ENCODE results near the gene CDH12.

CDH12 gene

DNA sequence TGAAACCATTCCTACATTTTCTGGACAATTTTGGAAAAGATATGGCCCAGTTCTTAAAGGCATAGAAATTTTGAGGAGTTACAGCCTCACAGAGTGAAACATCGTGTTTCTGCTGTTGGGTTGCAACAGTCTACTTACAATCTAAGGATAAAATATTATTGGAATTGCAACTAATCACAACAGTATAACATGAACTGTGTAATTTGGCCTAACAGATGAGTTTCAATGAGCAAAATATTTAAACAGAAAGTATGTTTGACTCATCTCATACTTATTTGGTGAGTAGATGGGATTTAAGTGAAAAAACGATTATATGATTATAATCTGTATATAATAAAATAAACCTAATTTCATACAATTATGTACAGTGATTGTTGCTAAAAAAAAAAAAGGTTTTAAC is 1061.8 kb downstream of the CDH12 start:
- no peaks in the 10 kb centered on the region for H3K36me3 Mint-ChIP-seq (ENCODE audit: low read depth)
- H3K27ac Mint-ChIP-seq = no peak overlapping the region
- H3K4me3 Mint-ChIP-seq = no peak overlapping the region
- no peaks in the 10 kb centered on the region for H3K9me3 Mint-ChIP-seq
- no peaks in the 10 kb centered on the region for H3K4me1 Mint-ChIP-seq (ENCODE audit: low read depth)
- H3K27me3 Mint-ChIP-seq (ENCODE audit: low read depth) = no peaks in the 10 kb centered on the region

DNA sequence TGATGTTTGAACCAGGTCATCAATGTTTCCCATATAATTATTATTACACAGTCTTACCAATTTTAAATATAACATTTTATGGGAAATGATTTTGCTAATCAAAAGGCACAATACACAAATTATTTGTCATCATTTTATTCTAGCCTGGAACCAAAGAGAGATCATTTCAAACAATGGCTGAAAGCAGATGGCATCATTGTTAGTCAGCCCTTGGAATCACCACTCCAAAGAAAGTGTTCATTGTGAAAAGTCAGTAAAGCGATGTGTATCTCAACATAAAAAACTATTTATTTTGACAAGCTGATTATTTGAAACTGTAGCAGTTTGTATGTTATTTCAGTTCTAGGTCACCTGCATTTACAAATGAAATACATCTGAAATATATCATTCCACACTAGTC is 1068.7 kb downstream of the CDH12 start:
- no peak overlapping the region for H3K27ac Mint-ChIP-seq

DNA sequence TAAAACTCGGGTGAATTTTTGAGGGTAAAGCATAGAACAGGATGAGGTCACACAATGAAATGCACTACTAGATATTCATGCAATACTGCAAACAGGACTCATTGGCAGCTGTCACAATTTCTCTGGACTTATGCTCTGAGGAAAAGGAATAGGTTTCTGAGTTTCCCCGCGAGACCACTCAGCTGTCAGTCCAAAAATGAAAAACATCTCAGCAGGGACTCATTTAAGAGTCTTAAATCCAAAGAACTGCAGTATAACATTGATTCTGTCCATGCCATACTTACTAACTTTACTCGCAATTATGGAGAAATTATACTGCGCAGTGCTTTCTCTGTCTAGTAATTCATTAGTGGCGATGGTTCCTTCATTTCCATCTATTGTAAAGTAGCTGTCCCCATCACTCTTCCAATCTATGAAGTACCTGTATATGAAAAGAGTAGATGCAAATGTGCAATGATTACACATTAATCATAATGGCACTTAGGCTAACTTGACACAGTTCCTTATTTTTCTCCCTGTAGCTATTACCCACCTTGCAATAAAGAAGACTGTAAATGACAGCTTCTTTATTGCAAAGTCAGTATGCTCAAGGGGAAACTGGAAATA is 1070.0 kb downstream of the CDH12 start:
- Mint-ChIP-seq H3K27me3 (ENCODE audit: low read depth) (no peaks in the 10 kb centered on the region), H3K9me3 (no peaks in the 10 kb centered on the region), H3K4me3 (no peak overlapping the region), H3K4me1 (ENCODE audit: low read depth) (no peaks in the 10 kb centered on the region), H3K36me3 (ENCODE audit: low read depth) (no peaks in the 10 kb centered on the region), H3K27ac (no peak overlapping the region)

More for the DNA sequence above, 1068.7 kb downstream of the CDH12 start:
- no peaks in the 10 kb centered on the region for H3K9me3 Mint-ChIP-seq
- no peaks in the 10 kb centered on the region for H3K4me1 Mint-ChIP-seq (ENCODE audit: low read depth)
- H3K36me3 Mint-ChIP-seq (ENCODE audit: low read depth) = no peaks in the 10 kb centered on the region
- no peaks in the 10 kb centered on the region for H3K27me3 Mint-ChIP-seq (ENCODE audit: low read depth)
- H3K4me3 Mint-ChIP-seq = no peak overlapping the region

DNA sequence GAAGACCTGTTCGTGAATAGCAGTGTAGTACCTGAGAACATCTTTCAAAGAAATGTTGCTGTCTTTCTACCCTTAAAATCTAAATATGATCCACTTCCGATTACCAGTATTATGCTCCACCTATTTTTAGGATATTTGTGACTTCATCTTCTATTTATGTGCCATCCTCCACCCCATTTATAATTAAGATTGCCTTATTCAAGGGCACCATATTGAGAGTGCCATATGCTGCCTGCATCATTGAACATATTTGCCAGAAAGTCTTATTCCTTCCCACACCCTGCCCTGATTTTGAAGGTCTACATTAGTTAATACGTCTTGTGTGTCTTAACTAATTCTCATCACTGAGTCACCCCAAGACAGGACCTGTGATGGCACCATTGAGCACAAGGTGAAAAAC is 1076.7 kb downstream of the CDH12 start:
- no peak overlapping the region for H3K4me3 Mint-ChIP-seq
- no peaks in the 10 kb centered on the region for H3K36me3 Mint-ChIP-seq (ENCODE audit: low read depth)
- no peaks in the 10 kb centered on the region for H3K27me3 Mint-ChIP-seq (ENCODE audit: low read depth)
- no peak overlapping the region for H3K27ac Mint-ChIP-seq
- no peaks in the 10 kb centered on the region for H3K4me1 Mint-ChIP-seq (ENCODE audit: low read depth)
- H3K9me3 Mint-ChIP-seq = peaks cover 5% of the 10 kb centered on the region

DNA sequence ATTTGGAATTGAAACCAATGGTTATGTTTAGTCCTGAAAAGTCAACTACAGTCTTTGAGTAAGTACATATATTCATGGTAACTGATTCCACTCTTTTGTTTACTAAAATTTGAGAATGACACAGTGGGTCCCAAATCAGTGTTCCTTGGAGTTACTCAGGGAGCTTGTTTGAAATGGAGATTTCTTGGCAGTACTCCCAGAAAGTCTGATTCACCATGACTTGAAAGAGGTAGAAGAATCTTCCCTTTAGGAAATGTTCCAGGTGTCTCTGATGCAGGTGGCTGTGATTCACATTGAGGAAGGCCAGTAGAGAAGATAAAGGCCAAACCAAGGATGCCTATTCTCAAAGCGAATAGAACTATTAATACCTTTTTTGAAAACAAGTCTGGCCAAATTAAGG is 1078.3 kb downstream of the CDH12 start:
- Mint-ChIP-seq H3K27me3 (ENCODE audit: low read depth) (no peaks in the 10 kb centered on the region), H3K27ac (no peak overlapping the region), H3K9me3 (peaks cover 5% of the 10 kb centered on the region), H3K4me3 (no peak overlapping the region), H3K4me1 (ENCODE audit: low read depth) (no peaks in the 10 kb centered on the region), H3K36me3 (ENCODE audit: low read depth) (no peaks in the 10 kb centered on the region)

GRCh38 chr5:21774281-21774680 is 1078.9 kb downstream of the CDH12 start:
- Mint-ChIP-seq H3K27ac (no peak overlapping the region), H3K27me3 (ENCODE audit: low read depth) (no peaks in the 10 kb centered on the region)

GRCh38 chr5:21773456-21773855 is 1079.7 kb downstream of the CDH12 start:
- Mint-ChIP-seq H3K4me3 (no peak overlapping the region), H3K27me3 (ENCODE audit: low read depth) (no peaks in the 10 kb centered on the region), H3K27ac (no peak overlapping the region), H3K36me3 (ENCODE audit: low read depth) (no peaks in the 10 kb centered on the region), H3K4me1 (ENCODE audit: low read depth) (no peaks in the 10 kb centered on the region), H3K9me3 (peaks cover 5% of the 10 kb centered on the region)

More at GRCh38 chr5:21774281-21774680, 1078.9 kb downstream of the CDH12 start:
- Mint-ChIP-seq H3K4me3 (no peak overlapping the region), H3K36me3 (ENCODE audit: low read depth) (no peaks in the 10 kb centered on the region), H3K9me3 (peaks cover 5% of the 10 kb centered on the region), H3K4me1 (ENCODE audit: low read depth) (no peaks in the 10 kb centered on the region)

DNA sequence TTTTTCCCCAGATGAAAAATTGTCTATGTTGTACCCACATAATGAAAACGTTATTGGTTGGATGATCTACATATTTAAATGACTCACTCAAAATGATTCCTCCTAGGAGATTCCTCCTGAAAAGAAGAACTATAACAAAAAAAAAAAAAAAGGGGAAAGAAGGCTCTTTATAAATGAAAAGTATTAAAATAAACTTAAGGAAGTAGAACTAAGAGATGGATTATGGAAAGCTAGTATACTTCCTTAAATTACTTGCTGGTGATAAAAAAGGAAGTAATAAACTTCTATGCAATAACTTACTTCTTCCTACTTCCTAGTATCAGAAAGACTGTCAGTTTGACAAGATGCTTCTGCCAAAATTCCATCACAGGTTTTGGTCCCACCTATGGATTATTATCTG is 1087.7 kb downstream of the CDH12 start:
- H3K9me3 Mint-ChIP-seq = no peaks in the 10 kb centered on the region
- H3K27ac Mint-ChIP-seq = no peak overlapping the region
- no peak overlapping the region for H3K4me3 Mint-ChIP-seq
- H3K27me3 Mint-ChIP-seq (ENCODE audit: low read depth) = no peaks in the 10 kb centered on the region
- H3K36me3 Mint-ChIP-seq (ENCODE audit: low read depth) = no peaks in the 10 kb centered on the region
- no peaks in the 10 kb centered on the region for H3K4me1 Mint-ChIP-seq (ENCODE audit: low read depth)

DNA sequence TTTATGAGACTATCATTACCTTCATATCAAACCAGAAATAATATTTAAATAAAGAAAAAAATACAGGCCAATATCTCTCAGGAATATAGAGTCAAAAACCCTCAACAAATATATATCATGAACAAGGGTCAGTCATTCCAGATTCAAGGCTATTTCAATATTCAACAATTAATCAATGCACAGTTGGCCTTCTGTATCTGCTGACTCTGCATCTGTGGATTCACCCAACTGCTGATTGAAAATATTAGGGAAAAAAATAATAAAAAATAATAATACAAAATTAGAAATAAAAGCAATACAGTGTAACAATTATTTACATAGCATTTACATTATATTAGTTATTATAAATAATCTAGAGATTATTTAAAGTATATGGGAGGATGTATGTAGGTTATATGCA is 1114.0 kb downstream of the CDH12 start:
- H3K27me3 Mint-ChIP-seq (ENCODE audit: low read depth) = no peaks in the 10 kb centered on the region
- no peaks in the 10 kb centered on the region for H3K36me3 Mint-ChIP-seq (ENCODE audit: low read depth)
- no peak overlapping the region for H3K27ac Mint-ChIP-seq
- no peaks in the 10 kb centered on the region for H3K4me1 Mint-ChIP-seq (ENCODE audit: low read depth)
- no peaks in the 10 kb centered on the region for H3K9me3 Mint-ChIP-seq
- H3K4me3 Mint-ChIP-seq = no peak overlapping the region

DNA sequence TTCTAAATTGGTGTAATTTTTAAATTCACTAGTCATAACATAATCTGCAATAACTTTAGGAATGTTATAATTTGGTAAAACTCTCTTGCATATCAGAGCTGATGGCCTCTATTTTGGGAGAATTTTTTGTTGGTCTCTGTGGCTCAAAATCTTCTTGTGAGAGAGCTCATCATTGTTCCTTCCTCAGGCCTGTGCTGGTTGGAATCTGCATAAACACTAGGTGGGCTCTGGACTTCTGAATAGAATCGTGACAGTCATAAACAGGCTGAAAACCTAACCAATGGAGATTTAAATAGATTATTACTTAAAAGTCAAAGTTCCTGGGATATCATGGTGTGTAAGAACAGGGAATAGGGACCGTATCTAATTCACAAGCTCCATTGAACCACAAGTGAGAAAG is 1129.6 kb downstream of the CDH12 start:
- no peak overlapping the region for H3K27ac Mint-ChIP-seq
- no peaks in the 10 kb centered on the region for H3K27me3 Mint-ChIP-seq (ENCODE audit: low read depth)
- H3K9me3 Mint-ChIP-seq = peaks cover 6% of the 10 kb centered on the region
- H3K36me3 Mint-ChIP-seq (ENCODE audit: low read depth) = no peaks in the 10 kb centered on the region
- no peaks in the 10 kb centered on the region for H3K4me1 Mint-ChIP-seq (ENCODE audit: low read depth)
- H3K4me3 Mint-ChIP-seq = no peak overlapping the region

DNA sequence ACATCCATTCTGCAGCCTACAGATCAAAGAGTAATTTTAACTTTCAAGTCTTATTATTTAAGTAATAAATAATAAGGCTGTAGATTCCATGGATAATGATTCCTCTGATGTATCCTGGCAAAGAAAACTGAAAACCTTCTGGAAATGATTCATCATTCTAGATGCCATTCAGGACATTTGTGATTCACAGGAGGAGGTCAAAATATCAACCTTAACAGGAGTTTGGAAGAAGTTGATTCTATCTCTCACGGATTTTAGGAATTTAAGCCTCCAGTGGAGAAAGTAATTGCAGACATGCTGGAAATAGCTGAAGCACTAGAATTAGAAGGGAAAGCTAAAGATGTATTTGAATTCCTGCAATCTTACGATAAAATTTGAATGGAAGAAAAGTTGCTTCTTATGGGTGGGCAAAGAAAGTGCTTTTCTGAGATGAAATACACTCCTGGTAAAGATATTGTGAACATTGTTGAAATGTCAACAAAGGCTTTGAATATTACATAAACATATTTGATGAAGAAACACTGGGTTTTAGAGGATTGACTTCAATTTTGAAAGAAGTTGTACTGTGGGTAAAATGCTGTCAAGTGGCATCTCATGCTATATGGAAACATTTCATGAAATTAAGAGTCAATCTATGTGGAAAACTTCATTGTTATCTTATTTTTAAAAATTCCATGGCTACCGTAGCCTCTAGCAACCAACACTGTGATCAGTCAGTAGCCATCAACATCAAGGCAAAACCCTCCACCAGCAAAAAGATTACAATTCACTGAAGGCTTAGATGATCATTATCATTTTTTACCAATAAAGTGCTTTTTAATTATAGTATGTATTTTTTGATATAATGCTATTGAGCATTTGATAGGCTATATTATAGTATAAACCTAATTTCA is 1141.0 kb downstream of the CDH12 start:
- no peaks in the 10 kb centered on the region for H3K4me1 Mint-ChIP-seq (ENCODE audit: low read depth)
- H3K36me3 Mint-ChIP-seq (ENCODE audit: low read depth) = no peaks in the 10 kb centered on the region
- H3K9me3 Mint-ChIP-seq = no peaks in the 10 kb centered on the region
- no peak overlapping the region for H3K27ac Mint-ChIP-seq
- no peak overlapping the region for H3K4me3 Mint-ChIP-seq
- no peaks in the 10 kb centered on the region for H3K27me3 Mint-ChIP-seq (ENCODE audit: low read depth)

- Mint-ChIP-seq H3K36me3 (ENCODE audit: low read depth) (no peaks in the 10 kb centered on the region), H3K9me3 (no peaks in the 10 kb centered on the region), H3K4me1 (ENCODE audit: low read depth) (no peaks in the 10 kb centered on the region), H3K27ac (no peak overlapping the region), H3K27me3 (ENCODE audit: low read depth) (no peaks in the 10 kb centered on the region), H3K4me3 (no peak overlapping the region)
Measured at GRCh38 chr5:21709770-21710169, 1143.4 kb downstream of the CDH12 start.

- Mint-ChIP-seq H3K36me3 (ENCODE audit: low read depth) (no peaks in the 10 kb centered on the region), H3K27ac (no peak overlapping the region), H3K27me3 (ENCODE audit: low read depth) (no peaks in the 10 kb centered on the region), H3K4me1 (ENCODE audit: low read depth) (no peaks in the 10 kb centered on the region), H3K4me3 (no peak overlapping the region), H3K9me3 (no peaks in the 10 kb centered on the region)
Measured at GRCh38 chr5:21704974-21705668, 1148.0 kb downstream of the CDH12 start.

GRCh38 chr5:21701317-21701716 is 1151.8 kb downstream of the CDH12 start:
- no peaks in the 10 kb centered on the region for H3K4me1 Mint-ChIP-seq (ENCODE audit: low read depth)

More at GRCh38 chr5:21701317-21701716, 1151.8 kb downstream of the CDH12 start:
- H3K27ac Mint-ChIP-seq = no peak overlapping the region
- no peaks in the 10 kb centered on the region for H3K36me3 Mint-ChIP-seq (ENCODE audit: low read depth)
- H3K9me3 Mint-ChIP-seq = no peaks in the 10 kb centered on the region
- no peak overlapping the region for H3K4me3 Mint-ChIP-seq
- no peaks in the 10 kb centered on the region for H3K27me3 Mint-ChIP-seq (ENCODE audit: low read depth)

All from T-helper 1 cell treated with Interleukin-12 subunit alpha and Interleukin-12 subunit beta and Interleukin-4 antibody, amounts not matched to agents 30 μg/mL and 1 μg/mL, for 36 hours (primary cell).